Pancreas (tissue), 10 donors: Measurements from ENCODE around the gene CSNK2B. TPM values are rescaled to one million over a fixed set of nuclear protein-coding genes. Genes with fewer than 3 reads are reported as not detected.

ENCODE experiments used
- ATAC-seq, 4 donors: fragments of 200-7000 bp; cut with Tn5 transposase; one replicate each; pipeline versions ENCODE4 v1.8.0 to v1.9.1; 2020; ENCODE audit warnings: mild to moderate bottlenecking in 4 of 4, moderate library complexity in 4 of 4
- DNase-seq, 6 donors: peaks; one replicate each; pipeline ENCODE4 v3.0.0-alpha.2; 2020
- FAIRE-seq: peaks from 2 replicates; lab custom pipeline; 2012; peaks lifted over from hg19 to GRCh38; lab: Jason Lieb, UNC
- H3K27ac ChIP-seq, 4 donors: fragments of 200-600 bp; sonication (generic); 1 replicate in 3 of 4; 2 replicates in 1 of 4; pipeline versions ENCODE4 v1.5.0 to v1.8.0; 2020
- H3K27me3 ChIP-seq, 4 donors: fragments of 200-600 bp; one replicate each; pipeline ENCODE4 v1.8.0; 2021
- H3K36me3 ChIP-seq, 3 donors: fragments of 200-600 bp; sonication (generic) in 1 of 3; one replicate each; pipeline versions ENCODE4 v1.5.0 to v1.8.0; 2020 to 2021
- H3K4me1 ChIP-seq, 3 donors: fragments of 200-600 bp; one replicate each; pipeline ENCODE4 v1.8.0; 2021
- H3K4me3 ChIP-seq, 4 donors: fragments of 200-600 bp; sonication (generic) in 2 of 4; one replicate each; pipeline versions ENCODE4 v1.5.0 to v1.8.0; 2020 to 2021
- H3K9me3 ChIP-seq, 4 donors: fragments of 200-600 bp; one replicate each; pipeline ENCODE4 v1.8.0; 2021
- CTCF ChIP-seq, 4 donors: fragments of 200-600 bp; sonication (generic) in 3 of 4; IDR thresholded peaks; one replicate each; pipeline versions ENCODE4 v1.5.0 to v1.8.0; 2021; ENCODE audit warnings: antibody characterized with exemption in 4 of 4
- WGBS, 2 donors: extraction: QIAGEN DNeasy Blood & Tissue Kit; methylation state at CpG; one replicate each; pipeline ENCODE4 v1.1.7; 2013; 5-methylcytosine and 5-hydroxymethylcytosine counted together
- intact Hi-C, 3 donors: fragments of 100-400 bp; cut with DNase I; formaldehyde crosslinking; loops; one replicate each; pipeline versions ENCODE4 v1.11.1 to v1.14.2; 2022
- polyA plus RNA-seq, 2 donors: library from polyadenylated mRNA; stranded (reverse); fragments of 200-250 nt; gene quantifications; one replicate each; pipeline ENCODE4 v1.2.3, GENCODE V29; 2013
- total RNA-seq, 6 donors: library from RNA; stranded (reverse); fragmentation: NEBNext Ultra II Directional in 4 of 6; extraction: Animal tissue kit (Norgen Biotek cat#: 25700) in 4 of 6; gene quantifications; one replicate each; pipeline versions ENCODE4 v1.2.1 to v1.2.4, GENCODE V29; 2021 to 2023
- donor health status: healthy with polysubstance abuse.
- donor health status: DM: no; HTN: no; CAD: no; lungs with moderate emphysema.
- donor health status: DM: no; HTN: no; CAD: no.
- donor health status: control.
- donor health status: control.
- donor health status: Bipolar disorder and iron deficiency.
- donor health status: DM: yes; HTN: yes; CAD: no.
- donor health status: DM: no; HTN: no; CAD: no.
- donor health status: DM: no; HTN: no; CAD: no.
- donor health status: DM: yes; HTN: yes; CAD: no.

Gene CSNK2B
- total and polyA plus RNA-seq, 8 donors: 48.1 to 116 (median 59.3) TPM

- H3K4me1 ChIP-seq: no peaks in the 10 kb centered on the region
- H3K4me3 ChIP-seq: no peak overlapping the region
- no peak for ATAC-seq
- WGBS, 2 donors: 82 to 87% methylated on average over 11 of the region's 11 CpGs
- DNase-seq: no peak
- intact Hi-C loops: no loop called here
- H3K9me3 ChIP-seq: no peaks in the 10 kb centered on the region
- no peak for TF ChIP-seq CTCF (IDR thresholded peaks at IDR 0.05)
- H3K36me3 ChIP-seq: peaks cover 6 to 77% (median 49%) of the 10 kb centered on the region in 3 donors
- no peak overlapping the region for H3K27ac ChIP-seq
- H3K27me3 ChIP-seq: no peaks in the 10 kb centered on the region
- no peak for FAIRE-seq
Observed at GRCh38 chr6:31634969-31635575, 30.8 kb upstream of the CSNK2B start.

- intact Hi-C loops: no loop called here
- ATAC-seq: peak in 1 of 4 donors; percentile 7
- FAIRE-seq: no peak
- H3K4me1 ChIP-seq: no peaks in the 10 kb centered on the region
- no peaks in the 10 kb centered on the region for H3K27me3 ChIP-seq
- no peak for TF ChIP-seq CTCF (IDR thresholded peaks at IDR 0.05)
- H3K36me3 ChIP-seq: peaks cover 11 to 77% (median 47%) of the 10 kb centered on the region in 3 donors
- H3K9me3 ChIP-seq: no peaks in the 10 kb centered on the region
- no peak for DNase-seq
- 85 to 86% methylated on average over 27 of the region's 27 CpGs for WGBS, 2 donors
- no peak overlapping the region for H3K4me3 ChIP-seq
- H3K27ac ChIP-seq: no peak overlapping the region
Observed at GRCh38 chr6:31636698-31637596, 28.9 kb upstream of the CSNK2B start.

- H3K27me3 ChIP-seq: no peaks in the 10 kb centered on the region
- FAIRE-seq (no peak), ATAC-seq (peak in 1 of 4 donors; percentile 6), DNase-seq (no peak)
- no peaks in the 10 kb centered on the region for H3K9me3 ChIP-seq
- no peak overlapping the region for H3K4me3 ChIP-seq
- no peak for TF ChIP-seq CTCF (IDR thresholded peaks at IDR 0.05)
- no peaks in the 10 kb centered on the region for H3K4me1 ChIP-seq
- intact Hi-C loops: no loop called here
- peaks cover 14 to 94% (median 57%) of the 10 kb centered on the region in 3 donors for H3K36me3 ChIP-seq
- no peak overlapping the region for H3K27ac ChIP-seq
- WGBS, 2 donors: 72 to 81% methylated on average over 9 of the region's 9 CpGs
Observed at GRCh38 chr6:31639043-31639442, 26.8 kb upstream of the CSNK2B start.

- DNase-seq (no peak), FAIRE-seq (no peak), ATAC-seq (no peak)
- H3K36me3 ChIP-seq: peaks cover 16 to 94% (median 58%) of the 10 kb centered on the region in 3 donors
- no peak overlapping the region for H3K27ac ChIP-seq
- H3K4me1 ChIP-seq: no peaks in the 10 kb centered on the region
- no peaks in the 10 kb centered on the region for H3K27me3 ChIP-seq
- intact Hi-C loops: no loop called here
- no peaks in the 10 kb centered on the region for H3K9me3 ChIP-seq
- TF ChIP-seq CTCF (IDR thresholded peaks at IDR 0.05): no peak
- WGBS, 2 donors: 83 to 87% methylated on average over 10 of the region's 10 CpGs
- H3K4me3 ChIP-seq: no peak overlapping the region
Observed at GRCh38 chr6:31639449-31639861, 26.4 kb upstream of the CSNK2B start.
